GM21825 (cell line): ENCODE measurements around the gene HOXA5.

ENCODE experiments used
- ATAC-seq: cut with Tn5 transposase; IDR thresholded peaks from one replicate; pipeline ENCODE4 v1.9.1; 2021; ENCODE audit warnings: mild to moderate bottlenecking, moderate library complexity; ENCODE audit not compliant: unreplicated experiment

Gene HOXA5

GRCh38 chr7:27122077-27122910 is 21.2 kb downstream of the HOXA5 start:
- no peak for ATAC-seq

- ATAC-seq, result no peak
These were observed 21.8 kb downstream of the HOXA5 start for GRCh38 chr7:27121684-27122076.

- ATAC-seq, result no peak
These were observed 24.0 kb downstream of the HOXA5 start for GRCh38 chr7:27119412-27119911.

- no peak for ATAC-seq
These were observed 24.9 kb downstream of the HOXA5 start for GRCh38 chr7:27118580-27118979.

GRCh38 chr7:27117887-27118491 is 25.5 kb downstream of the HOXA5 start:
- no peak for ATAC-seq

- no peak for ATAC-seq
These were observed 26.3 kb downstream of the HOXA5 start for GRCh38 chr7:27116962-27117886.

- no peak for ATAC-seq
These were observed 27.2 kb downstream of the HOXA5 start for GRCh38 chr7:27116031-27116961.

GRCh38 chr7:27115221-27116026 is 28.1 kb downstream of the HOXA5 start:
- no peak for ATAC-seq

- ATAC-seq, result no peak
These were observed 28.6 kb downstream of the HOXA5 start for GRCh38 chr7:27114881-27115220.

GRCh38 chr7:27113991-27114769 is 29.3 kb downstream of the HOXA5 start:
- ATAC-seq, result no peak

GRCh38 chr7:27112955-27113949 is 30.2 kb downstream of the HOXA5 start:
- no peak for ATAC-seq

GRCh38 chr7:27112361-27112760 is 31.1 kb downstream of the HOXA5 start:
- ATAC-seq, result no peak

GRCh38 chr7:27111751-27112277 is 31.7 kb downstream of the HOXA5 start:
- ATAC-seq, result no peak

- no peak for ATAC-seq
These were observed 32.3 kb downstream of the HOXA5 start for GRCh38 chr7:27111042-27111750.

GRCh38 chr7:27110186-27111031 is 33.1 kb downstream of the HOXA5 start:
- no peak for ATAC-seq
